ENCODE data around the gene PLA2G5. TPM values are rescaled to one million over a fixed set of nuclear protein-coding genes. Genes with fewer than 3 reads are reported as not detected.
A peak's percentile ranks its signal among the peaks of the same experiment; 100 is the strongest.

PLA2G5 gene
- total and polyA plus RNA-seq, 11 donors, result 25.6 to 102 (median 43.9) TPM

GRCh38 chr1:20119347-20119746 is 49.4 kb downstream of the PLA2G5 start, which contains the start of gene PLA2G2D:
PLA2G2D (minus strand) TSS chr1:20119536; CDS start chr1:20119498, 38 bp downstream.
- H3K4me3 ChIP-seq, result no peak within 1 kb of the TSS
- intact Hi-C loops (cut with DNase I), result no loop called here
- DNase-seq, result no peak
- no peak for ATAC-seq
- peaks cover 0 to 3% (median 0%) of the 10 kb centered on the region in 12 donors for H3K4me1 ChIP-seq
- no peaks in the 10 kb centered on the region for H3K9me3 ChIP-seq
- 86 to 97% (median 91%) methylated on average over 2 of the region's 2 CpGs for WGBS, 4 donors
- no peak within 1 kb of the TSS for H3K27ac ChIP-seq
- TF ChIP-seq CTCF (IDR thresholded peaks at IDR 0.05) (no peak), POLR2A (IDR thresholded peaks at IDR 0.05) (no peak)
- H3K36me3 ChIP-seq, result no peaks in the 10 kb centered on the region
- peaks cover 0 to 16% (median 4%) of the 10 kb centered on the region in 9 donors for H3K27me3 ChIP-seq

GRCh38 chr1:20120796-20121195 is 50.8 kb downstream of the PLA2G5 start:
- TF ChIP-seq POLR2A (IDR thresholded peaks at IDR 0.05) (no peak), CTCF (IDR thresholded peaks at IDR 0.05) (no peak)
- no peak overlapping the region for H3K27ac ChIP-seq
- DNase-seq (no peak), ATAC-seq (no peak)
- H3K4me3 ChIP-seq, result no peak overlapping the region
- 91 to 94% (median 92%) methylated on average over 4 of the region's 4 CpGs for WGBS, 4 donors
- intact Hi-C loops (cut with DNase I), result loop anchor here in 1 of 10 donors (10.0 kb wide), 1 partner anchor 1906 kb away; no protein-coding TSS in a partner anchor
- no peaks in the 10 kb centered on the region for H3K9me3 ChIP-seq
- H3K27me3 ChIP-seq, result peaks cover 0 to 10% (median 2%) of the 10 kb centered on the region in 9 donors
- no peaks in the 10 kb centered on the region for H3K36me3 ChIP-seq
- H3K4me1 ChIP-seq, result peaks cover 0 to 9% (median 0%) of the 10 kb centered on the region in 12 donors

- no peak for TF ChIP-seq POLR2A (IDR thresholded peaks at IDR 0.05)
- no peak for TF ChIP-seq CTCF (IDR thresholded peaks at IDR 0.05)
- H3K27me3 ChIP-seq, result peaks cover 0 to 8% (median 4%) of the 10 kb centered on the region in 9 donors
- DNase-seq (no peak), ATAC-seq (no peak)
- no peaks in the 10 kb centered on the region for H3K9me3 ChIP-seq
- 64 to 71% (median 67%) methylated on average over 10 of the region's 10 CpGs for WGBS, 4 donors
- no peak overlapping the region for H3K27ac ChIP-seq
- no peaks in the 10 kb centered on the region for H3K36me3 ChIP-seq
- no peak overlapping the region for H3K4me3 ChIP-seq
- H3K4me1 ChIP-seq, result peaks cover 0 to 14% (median 0%) of the 10 kb centered on the region in 12 donors
- intact Hi-C loops (cut with DNase I), result loop anchor here in 1 of 10 donors (10.0 kb wide), 1 partner anchor 1909 kb away; no protein-coding TSS in a partner anchor
Measured at GRCh38 chr1:20123722-20124455, 53.9 kb downstream of the PLA2G5 start.

- DNase-seq (no peak), ATAC-seq (peak in 3 of 4 donors; percentile 65 to 86 (median 76))
- intact Hi-C loops (cut with DNase I), result loop anchor here in 1 of 10 donors (10.0 kb wide), 1 partner anchor 1910 kb away; no protein-coding TSS in a partner anchor
- Histone ChIP-seq H3K4me1 (peaks cover 0 to 14% (median 0%) of the 10 kb centered on the region in 12 donors), H3K27me3 (peaks cover 0 to 6% (median 3%) of the 10 kb centered on the region in 9 donors), H3K27ac (no peak overlapping the region), H3K9me3 (peaks cover 0 to 2% (median 0%) of the 10 kb centered on the region in 12 donors), H3K4me3 (no peak overlapping the region), H3K36me3 (no peaks in the 10 kb centered on the region)
- 55 to 76% (median 60%) methylated on average over 6 to 7 of the region's 7 CpGs for WGBS, 4 donors
- no peak for TF ChIP-seq CTCF (IDR thresholded peaks at IDR 0.05)
- no peak for TF ChIP-seq POLR2A (IDR thresholded peaks at IDR 0.05)
Measured at GRCh38 chr1:20124456-20125057, 54.6 kb downstream of the PLA2G5 start.
